Fibroblast of lung (primary cell): ENCODE results near the gene P2RX6.

Experiments
- EZH2 ChIP-seq: IDR thresholded peaks from 2 replicates; pipeline ENCODE4 v1.5.1; 2012; ENCODE audit warnings: low read length, control low read depth, mild to moderate bottlenecking; ENCODE audit errors: missing control alignments
- TF ChIP-seq, protein P1 (sequence below), 2 donors: IDR thresholded peaks in 1 of 2; conservative IDR thresholded peaks in 1 of 2; 1 replicate in 1 of 2; 2 replicates in 1 of 2; pipeline ENCODE4 v1.5.1; 2011 to 2012; ENCODE audit warnings: low read length in 2 of 2, control low read depth in 1 of 2, inconsistent platforms in 1 of 2, low read depth in 1 of 2, mild to moderate bottlenecking in 1 of 2

- TF ChIP-seq, protein P1, sequence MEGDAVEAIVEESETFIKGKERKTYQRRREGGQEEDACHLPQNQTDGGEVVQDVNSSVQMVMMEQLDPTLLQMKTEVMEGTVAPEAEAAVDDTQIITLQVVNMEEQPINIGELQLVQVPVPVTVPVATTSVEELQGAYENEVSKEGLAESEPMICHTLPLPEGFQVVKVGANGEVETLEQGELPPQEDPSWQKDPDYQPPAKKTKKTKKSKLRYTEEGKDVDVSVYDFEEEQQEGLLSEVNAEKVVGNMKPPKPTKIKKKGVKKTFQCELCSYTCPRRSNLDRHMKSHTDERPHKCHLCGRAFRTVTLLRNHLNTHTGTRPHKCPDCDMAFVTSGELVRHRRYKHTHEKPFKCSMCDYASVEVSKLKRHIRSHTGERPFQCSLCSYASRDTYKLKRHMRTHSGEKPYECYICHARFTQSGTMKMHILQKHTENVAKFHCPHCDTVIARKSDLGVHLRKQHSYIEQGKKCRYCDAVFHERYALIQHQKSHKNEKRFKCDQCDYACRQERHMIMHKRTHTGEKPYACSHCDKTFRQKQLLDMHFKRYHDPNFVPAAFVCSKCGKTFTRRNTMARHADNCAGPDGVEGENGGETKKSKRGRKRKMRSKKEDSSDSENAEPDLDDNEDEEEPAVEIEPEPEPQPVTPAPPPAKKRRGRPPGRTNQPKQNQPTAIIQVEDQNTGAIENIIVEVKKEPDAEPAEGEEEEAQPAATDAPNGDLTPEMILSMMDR (conservative IDR thresholded peaks at IDR 0.05 in 1 of 2, IDR thresholded peaks at IDR 0.05 in 1 of 2; ENCODE audit: low read depth in 1 of 2, low read length in 2 of 2), result no peak
- TF ChIP-seq EZH2, result no peak
Observed at GRCh38 chr22:20983081-20983771, 31.7 kb upstream of the P2RX6 start.
